Activated naive CD4-positive, alpha-beta T cell treated with anti-CD3 and anti-CD28 coated beads, Interleukin-2, amount 10 ng/mL, durations not matched to agents 7 days and 5 days (primary cell): Measurements from ENCODE around the gene SEMA5B.

Experiments
- CTCF ChIA-PET: fragments of 350-600 bp; sonication (Branson Sonifier 250); formaldehyde crosslinking; loops from one replicate; lab custom pipeline; 2021; ENCODE audit warnings: antibody characterized with exemption; lab: Charles Lee
- DNase-seq: peaks from one replicate; pipeline ENCODE4 v3.0.0-alpha.2; 2020
- H3K27ac Mint-ChIP-seq: one replicate; pipeline ENCODE4 v1.8.0; 2021; ENCODE audit warnings: mild to moderate bottlenecking, moderate library complexity, mixed read lengths
- H3K27me3 Mint-ChIP-seq: one replicate; pipeline ENCODE4 v1.8.0; 2021; ENCODE audit warnings: mild to moderate bottlenecking, mixed read lengths
- H3K36me3 Mint-ChIP-seq: one replicate; pipeline ENCODE4 v1.8.0; 2021; ENCODE audit warnings: mixed read lengths
- H3K4me1 Mint-ChIP-seq: one replicate; pipeline ENCODE4 v1.8.0; 2021; ENCODE audit warnings: mixed read lengths
- H3K4me3 Mint-ChIP-seq: one replicate; pipeline ENCODE4 v1.8.0; 2021; ENCODE audit warnings: mild to moderate bottlenecking, moderate library complexity, mixed read lengths
- H3K9me3 Mint-ChIP-seq: one replicate; pipeline ENCODE4 v1.8.0; 2021; ENCODE audit warnings: mixed read lengths

Gene SEMA5B

GRCh38 chr3:123004201-123004918 is 23.2 kb downstream of the SEMA5B start:
- DNase-seq = no peak
- Mint-ChIP-seq H3K36me3 (no peaks in the 10 kb centered on the region), H3K4me3 (no peak overlapping the region), H3K4me1 (no peaks in the 10 kb centered on the region), H3K27me3 (peaks cover 70% of the 10 kb centered on the region), H3K9me3 (no peaks in the 10 kb centered on the region), H3K27ac (no peak overlapping the region)
- CTCF ChIA-PET = no interaction called here

GRCh38 chr3:123002749-123003497 is 24.6 kb downstream of the SEMA5B start:
- Mint-ChIP-seq H3K4me1 (no peaks in the 10 kb centered on the region), H3K9me3 (no peaks in the 10 kb centered on the region), H3K27me3 (peaks cover 62% of the 10 kb centered on the region), H3K4me3 (no peak overlapping the region), H3K27ac (no peak overlapping the region), H3K36me3 (no peaks in the 10 kb centered on the region)
- CTCF ChIA-PET = no interaction called here
- no peak for DNase-seq

GRCh38 chr3:123002100-123002748 is 25.3 kb downstream of the SEMA5B start:
- CTCF ChIA-PET = no interaction called here
- no peak for DNase-seq
- no peaks in the 10 kb centered on the region for H3K4me1 Mint-ChIP-seq
- H3K27me3 Mint-ChIP-seq = peaks cover 62% of the 10 kb centered on the region
- H3K9me3 Mint-ChIP-seq = no peaks in the 10 kb centered on the region
- no peaks in the 10 kb centered on the region for H3K36me3 Mint-ChIP-seq
- no peak overlapping the region for H3K27ac Mint-ChIP-seq
- no peak overlapping the region for H3K4me3 Mint-ChIP-seq

GRCh38 chr3:122998856-122999255 is 28.7 kb downstream of the SEMA5B start:
- Mint-ChIP-seq H3K9me3 (no peaks in the 10 kb centered on the region), H3K4me1 (no peaks in the 10 kb centered on the region), H3K27ac (no peak overlapping the region), H3K4me3 (no peak overlapping the region), H3K36me3 (no peaks in the 10 kb centered on the region), H3K27me3 (peaks cover 58% of the 10 kb centered on the region)
- no peak for DNase-seq
- CTCF ChIA-PET = interaction anchor here (1.5 kb wide), 1 partner anchor 29 kb away, joined by 4 read pairs; the partner anchor contains the start of gene SEMA5B

GRCh38 chr3:122998206-122998605 is 29.4 kb downstream of the SEMA5B start:
- DNase-seq = no peak
- no peak overlapping the region for H3K4me3 Mint-ChIP-seq
- H3K27me3 Mint-ChIP-seq = peaks cover 62% of the 10 kb centered on the region
- H3K36me3 Mint-ChIP-seq = no peaks in the 10 kb centered on the region
- H3K9me3 Mint-ChIP-seq = no peaks in the 10 kb centered on the region
- no peak overlapping the region for H3K27ac Mint-ChIP-seq
- no peaks in the 10 kb centered on the region for H3K4me1 Mint-ChIP-seq
- CTCF ChIA-PET = interaction anchor here (1.5 kb wide), 1 partner anchor 30 kb away, joined by 4 read pairs; the partner anchor contains the start of gene SEMA5B

GRCh38 chr3:122996038-122996580 is 31.5 kb downstream of the SEMA5B start:
- CTCF ChIA-PET = no interaction called here

GRCh38 chr3:122994954-122995353 is 32.6 kb downstream of the SEMA5B start:
- Mint-ChIP-seq H3K4me1 (no peaks in the 10 kb centered on the region), H3K27me3 (peaks cover 69% of the 10 kb centered on the region), H3K27ac (no peak overlapping the region), H3K9me3 (no peaks in the 10 kb centered on the region), H3K4me3 (no peak overlapping the region), H3K36me3 (no peaks in the 10 kb centered on the region)
- no peak for DNase-seq
- CTCF ChIA-PET = no interaction called here

More at GRCh38 chr3:122996038-122996580, 31.5 kb downstream of the SEMA5B start:
- H3K4me3 Mint-ChIP-seq = no peak overlapping the region
- no peaks in the 10 kb centered on the region for H3K36me3 Mint-ChIP-seq
- no peaks in the 10 kb centered on the region for H3K9me3 Mint-ChIP-seq
- H3K27me3 Mint-ChIP-seq = peaks cover 66% of the 10 kb centered on the region
- no peaks in the 10 kb centered on the region for H3K4me1 Mint-ChIP-seq
- no peak overlapping the region for H3K27ac Mint-ChIP-seq
- no peak for DNase-seq

GRCh38 chr3:122993124-122993978 is 34.2 kb downstream of the SEMA5B start:
- Mint-ChIP-seq H3K27me3 (peaks cover 82% of the 10 kb centered on the region), H3K27ac (no peak overlapping the region), H3K4me3 (no peak overlapping the region), H3K4me1 (no peaks in the 10 kb centered on the region), H3K36me3 (no peaks in the 10 kb centered on the region), H3K9me3 (no peaks in the 10 kb centered on the region)
- no peak for DNase-seq
- CTCF ChIA-PET = no interaction called here

GRCh38 chr3:122992676-122993075 is 34.9 kb downstream of the SEMA5B start:
- DNase-seq = no peak
- Mint-ChIP-seq H3K36me3 (no peaks in the 10 kb centered on the region), H3K4me3 (no peak overlapping the region), H3K27ac (no peak overlapping the region), H3K4me1 (no peaks in the 10 kb centered on the region), H3K27me3 (peaks cover 82% of the 10 kb centered on the region), H3K9me3 (no peaks in the 10 kb centered on the region)
- CTCF ChIA-PET = no interaction called here

- Mint-ChIP-seq H3K4me3 (no peak overlapping the region), H3K27ac (no peak overlapping the region), H3K9me3 (no peaks in the 10 kb centered on the region), H3K27me3 (peaks cover 85% of the 10 kb centered on the region), H3K36me3 (no peaks in the 10 kb centered on the region), H3K4me1 (no peaks in the 10 kb centered on the region)
- CTCF ChIA-PET = no interaction called here
- no peak for DNase-seq
Observed at GRCh38 chr3:122992133-122992532, 35.4 kb downstream of the SEMA5B start.

GRCh38 chr3:122991236-122991985 is 36.2 kb downstream of the SEMA5B start:
- H3K4me3 Mint-ChIP-seq = no peak overlapping the region
- no peaks in the 10 kb centered on the region for H3K36me3 Mint-ChIP-seq
- no peaks in the 10 kb centered on the region for H3K4me1 Mint-ChIP-seq
- H3K9me3 Mint-ChIP-seq = no peaks in the 10 kb centered on the region
- no peak overlapping the region for H3K27ac Mint-ChIP-seq
- DNase-seq = no peak
- H3K27me3 Mint-ChIP-seq = peaks cover 85% of the 10 kb centered on the region
- CTCF ChIA-PET = interaction anchor here (3.5 kb wide), 1 partner anchor 49 kb away, joined by 8 read pairs; no protein-coding TSS in a partner anchor

GRCh38 chr3:122989856-122990575 is 37.5 kb downstream of the SEMA5B start:
- H3K27me3 Mint-ChIP-seq = peaks cover 95% of the 10 kb centered on the region
- CTCF ChIA-PET = interaction anchor here (3.5 kb wide), 1 partner anchor 47 kb away, joined by 8 read pairs; no protein-coding TSS in a partner anchor
- H3K4me1 Mint-ChIP-seq = no peaks in the 10 kb centered on the region

More at GRCh38 chr3:122989856-122990575, 37.5 kb downstream of the SEMA5B start:
- no peak overlapping the region for H3K27ac Mint-ChIP-seq
- no peaks in the 10 kb centered on the region for H3K36me3 Mint-ChIP-seq
- no peaks in the 10 kb centered on the region for H3K9me3 Mint-ChIP-seq
- H3K4me3 Mint-ChIP-seq = no peak overlapping the region
- no peak for DNase-seq
